Dermis microvascular lymphatic vessel endothelial cell (primary cell): Measurements from ENCODE around the gene CAP1. TPM values are rescaled to one million over a fixed set of nuclear protein-coding genes. Genes with fewer than 3 reads are reported as not detected.
A peak's percentile ranks its signal among the peaks of the same experiment; 100 is the strongest.
"Not testable (repeated sequence)": the region's sequence is repeated elsewhere in the genome, so short reads cannot be mapped to it uniquely, and the experiment has no call there.

Source experiments
- DNase-seq, 2 donors: peaks; one replicate each; pipeline versions ENCODE4 v3.0.0 to v3.0.0-alpha.2; 2010; ENCODE audit warnings: low read depth in 2 of 2
- total RNA-seq: library from RNA; depleted of rRNA; stranded (reverse); fragments of >200 nt; gene quantifications from 2 replicates; pipeline ENCODE4 v1.2.1, GENCODE V29; 2014

CAP1 gene
- total RNA-seq, 1 donor from 2014 or later, result 408 TPM

DNA sequence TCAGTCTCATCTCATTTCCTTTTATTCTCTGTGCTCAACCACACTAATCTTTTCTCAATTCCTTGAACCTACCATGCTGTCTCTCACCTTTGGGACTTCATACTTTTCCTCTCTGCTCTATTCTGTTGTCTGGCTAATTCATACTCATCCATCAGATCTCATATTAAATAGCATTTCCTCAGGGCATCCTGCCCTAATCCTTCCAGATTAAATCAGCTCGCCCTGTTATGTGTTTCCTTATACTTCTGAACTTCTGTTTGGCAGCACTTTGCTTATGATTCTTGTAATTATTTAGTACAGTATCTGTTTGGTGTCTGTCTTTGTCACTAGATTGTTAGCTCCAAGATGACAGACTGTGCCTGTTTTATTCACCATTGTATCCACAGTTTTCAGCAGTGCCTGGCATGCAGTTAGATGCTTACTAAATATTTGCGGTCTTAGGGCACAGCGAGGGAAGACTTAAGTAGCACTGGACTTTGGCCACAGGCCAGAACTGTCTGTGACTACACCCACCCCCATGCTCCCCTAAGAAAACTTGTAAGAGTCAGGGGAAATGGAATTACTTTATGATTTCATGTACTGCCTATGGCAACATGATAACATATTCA, 9.9 kb upstream of the CAP1 start:
- no peak for DNase-seq

DNA sequence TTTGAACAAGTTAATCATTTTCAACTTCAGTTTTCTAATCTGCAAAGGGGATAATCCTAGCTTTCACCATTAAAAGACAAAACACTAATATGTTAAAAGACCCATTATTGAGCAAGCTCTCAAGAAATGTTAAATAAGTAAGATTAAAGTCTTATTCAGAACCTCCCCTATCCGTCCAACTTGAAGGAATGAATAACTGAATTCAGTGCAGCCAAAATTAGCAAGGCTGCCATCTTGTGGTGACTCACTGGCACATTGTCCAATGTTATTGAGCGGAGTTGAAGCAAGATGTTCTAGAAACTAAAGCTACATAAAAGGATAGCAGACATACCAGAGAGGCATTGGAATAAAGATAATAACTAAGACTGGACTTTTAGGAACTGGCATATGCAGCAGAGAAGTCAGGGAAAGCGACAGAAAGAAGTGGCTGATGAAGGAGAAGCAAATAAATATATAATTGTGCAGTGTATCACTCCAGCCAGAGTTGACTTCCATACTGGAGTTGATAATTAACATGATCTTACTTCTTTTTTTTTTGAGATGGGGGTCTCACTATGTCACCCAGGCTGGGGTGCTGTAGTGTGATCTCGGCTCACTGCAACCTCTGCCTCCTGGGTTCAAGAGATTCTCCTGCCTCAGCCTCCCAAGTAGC, 8.2 kb upstream of the CAP1 start:
- DNase-seq, result peak; percentile 36 to 67

DNA sequence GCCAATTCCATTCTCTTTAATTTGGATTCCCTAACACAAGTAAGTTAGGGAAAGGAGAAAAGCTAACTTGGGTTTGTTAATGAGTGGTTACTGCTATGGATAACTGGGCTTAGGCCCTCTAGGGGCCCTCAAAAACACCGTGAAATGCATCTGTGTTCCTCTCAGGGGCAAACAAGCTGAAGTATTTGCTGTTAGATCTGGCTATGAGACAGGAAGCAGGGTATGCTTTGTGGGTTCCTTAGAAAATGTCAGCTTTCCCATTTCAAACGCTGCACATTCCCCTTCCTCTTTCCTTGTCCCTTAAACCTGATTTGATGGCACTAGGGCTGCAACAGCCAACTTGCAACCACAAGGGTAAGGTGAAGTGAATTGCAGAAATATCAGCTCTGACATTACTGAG, 5.7 kb upstream of the CAP1 start:
- no peak for DNase-seq

DNA sequence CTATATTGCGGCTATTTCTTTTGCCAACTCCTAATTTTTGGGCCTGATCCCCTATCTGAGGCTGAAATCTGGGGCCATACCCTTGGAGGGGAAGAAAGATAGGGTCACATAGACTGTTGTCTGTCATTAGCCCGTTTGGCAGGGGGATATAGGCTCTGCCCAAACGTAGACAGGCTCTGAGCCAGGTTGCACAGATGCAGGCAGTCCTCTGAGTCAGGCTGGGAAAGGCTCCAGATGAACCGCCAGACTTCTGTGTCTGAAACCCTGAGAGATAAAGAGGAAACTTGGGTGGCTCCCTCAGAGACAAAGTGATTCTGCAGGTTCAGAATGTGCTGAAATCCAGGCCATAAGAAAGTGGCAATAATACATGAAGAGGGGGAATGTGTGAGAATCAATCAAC, 4.0 kb upstream of the CAP1 start:
- peak in 1 of 2 donors; percentile 30 for DNase-seq

DNA sequence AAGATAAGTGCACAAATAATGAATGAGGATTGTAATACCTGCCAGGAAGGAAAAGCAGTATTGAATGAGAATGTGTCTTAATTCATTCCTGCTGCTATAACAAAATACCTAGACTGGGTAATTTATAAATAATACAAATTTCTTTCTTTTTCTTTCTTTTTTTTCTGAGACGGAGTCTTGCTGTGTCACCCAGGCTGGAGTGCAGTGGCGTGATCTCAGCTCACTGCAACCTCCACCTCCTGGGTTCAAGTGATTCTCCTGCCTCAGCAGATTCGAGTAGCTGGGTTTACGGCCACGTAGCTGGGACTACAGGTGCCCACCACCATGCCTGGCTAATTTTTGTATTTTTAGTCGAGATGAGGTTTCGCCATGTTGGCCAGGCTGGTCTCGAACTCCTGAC, 3.3 kb upstream of the CAP1 start:
- not testable (repeated sequence) for DNase-seq

DNA sequence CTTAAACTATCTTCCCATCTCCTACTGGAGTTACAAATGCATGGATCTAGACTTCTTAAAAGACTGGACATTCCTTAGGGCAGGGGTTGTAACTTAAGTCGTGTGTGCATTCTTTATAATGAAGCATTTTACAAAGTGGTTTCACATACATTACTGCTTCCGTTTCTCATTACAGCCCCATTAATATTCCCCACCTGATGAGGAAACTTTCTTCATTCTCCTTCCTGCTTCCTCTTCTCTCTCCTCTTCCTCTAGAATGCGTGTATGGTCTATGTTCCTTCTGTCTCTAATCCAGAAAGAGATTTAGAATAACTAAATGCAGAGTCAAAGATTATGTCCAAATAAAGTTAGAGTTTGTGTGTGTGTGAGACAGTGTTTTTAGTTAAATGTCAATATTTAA, 1.8 kb upstream of the CAP1 start:
- DNase-seq, result no peak

DNA sequence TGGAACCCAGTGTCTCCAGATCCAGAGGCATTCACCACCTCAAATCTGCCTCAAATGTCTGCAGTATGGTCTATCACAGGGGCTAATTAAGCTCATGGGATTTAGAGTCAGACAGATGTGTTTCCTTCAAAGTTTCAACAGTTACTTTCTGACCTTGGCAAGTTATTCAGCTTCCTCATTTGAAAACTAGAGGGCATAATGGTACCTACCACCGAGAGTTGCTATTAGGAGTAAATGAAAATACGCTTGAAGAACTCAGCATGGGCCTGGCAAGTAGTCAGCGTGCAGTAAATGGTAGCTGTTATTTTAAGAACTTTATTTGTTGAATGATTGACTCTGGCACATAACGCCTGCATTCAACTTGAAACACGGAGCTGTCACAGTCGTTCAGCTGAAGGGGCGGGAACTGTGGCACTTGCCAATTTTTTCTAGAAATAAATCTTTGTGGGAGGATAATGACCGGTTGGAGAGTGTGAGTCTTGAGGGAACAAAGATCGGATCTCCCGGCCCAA, 1.2 kb upstream of the CAP1 start:
- DNase-seq, result peak in 1 of 2 donors; percentile 70

DNA sequence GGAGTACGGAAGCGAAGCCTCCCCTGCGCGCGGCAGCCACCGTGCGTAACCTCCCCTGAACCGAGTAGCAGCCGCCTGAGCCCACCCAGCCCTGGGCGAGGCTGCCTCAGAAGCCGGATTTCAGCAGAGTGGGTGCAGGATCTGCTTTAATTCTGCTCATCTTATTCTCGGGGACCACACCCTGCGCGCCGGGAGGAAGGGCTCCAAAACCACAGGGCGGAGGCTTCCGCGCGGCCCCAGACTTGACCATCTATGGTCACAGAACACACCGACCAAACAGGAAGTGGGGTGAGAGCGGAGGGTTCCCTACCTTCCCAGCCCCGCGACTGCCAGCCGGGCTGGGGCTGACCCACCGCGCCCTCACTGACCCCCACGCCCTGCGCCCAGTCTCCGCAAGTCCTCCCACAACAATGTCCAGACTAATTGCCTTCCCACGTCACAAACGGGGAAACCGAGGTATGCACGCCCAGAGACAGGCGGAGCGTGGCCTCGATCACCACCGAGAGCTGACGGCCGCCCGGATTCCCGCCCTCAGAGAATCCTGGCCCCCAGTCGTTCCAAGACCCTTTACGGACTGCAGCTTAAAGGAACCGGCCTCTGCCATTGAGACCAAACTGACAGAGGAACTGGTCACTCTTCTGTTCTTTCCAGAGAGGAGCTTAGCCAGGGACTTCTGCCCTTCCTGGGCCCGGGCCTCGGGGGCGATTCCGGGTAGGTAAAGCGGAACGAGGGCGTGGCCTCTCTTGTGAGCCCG, 595 bp upstream of the CAP1 start:
- peak in 1 of 2 donors; percentile 49 for DNase-seq

DNA sequence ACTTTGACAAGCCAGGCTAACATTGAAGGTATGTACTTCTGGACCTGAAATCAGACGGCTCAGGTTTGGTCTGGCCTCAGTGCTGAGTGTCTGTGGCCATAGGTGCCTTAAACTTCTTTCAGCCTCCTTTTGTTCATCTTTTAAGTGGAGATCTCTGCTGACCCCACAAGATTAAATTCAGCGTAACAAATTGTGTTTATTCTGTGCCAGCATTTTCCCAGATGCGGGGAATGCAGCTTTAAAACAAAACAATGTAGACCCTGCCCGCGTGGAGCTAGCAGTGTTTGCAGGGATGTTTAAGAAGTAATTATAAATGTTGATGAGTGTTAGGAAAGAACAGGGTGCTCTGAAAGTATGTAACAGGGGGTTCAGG, 923 bp downstream of the CAP1 start:
- no peak for DNase-seq

DNA sequence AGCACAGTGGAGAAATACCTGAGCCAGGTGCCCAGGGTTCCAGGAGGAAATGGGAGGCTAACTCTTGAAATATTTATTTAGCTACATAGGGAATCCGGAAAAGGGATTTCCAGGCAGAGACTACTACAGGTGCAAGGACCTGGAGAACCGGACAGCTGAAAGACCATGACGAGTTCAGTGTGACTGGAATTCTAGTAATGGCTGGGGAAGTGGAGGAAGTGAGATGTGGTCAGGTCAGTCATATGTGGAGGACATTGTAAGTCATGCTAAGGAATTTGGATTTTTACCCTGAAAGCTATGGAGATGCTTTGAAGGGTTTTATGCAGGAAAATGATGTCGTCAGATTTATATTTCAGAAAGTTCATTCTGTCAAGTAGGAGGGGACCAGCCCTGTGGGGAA, 1.8 kb downstream of the CAP1 start:
- peak in 1 of 2 donors; percentile 31 for DNase-seq

DNA sequence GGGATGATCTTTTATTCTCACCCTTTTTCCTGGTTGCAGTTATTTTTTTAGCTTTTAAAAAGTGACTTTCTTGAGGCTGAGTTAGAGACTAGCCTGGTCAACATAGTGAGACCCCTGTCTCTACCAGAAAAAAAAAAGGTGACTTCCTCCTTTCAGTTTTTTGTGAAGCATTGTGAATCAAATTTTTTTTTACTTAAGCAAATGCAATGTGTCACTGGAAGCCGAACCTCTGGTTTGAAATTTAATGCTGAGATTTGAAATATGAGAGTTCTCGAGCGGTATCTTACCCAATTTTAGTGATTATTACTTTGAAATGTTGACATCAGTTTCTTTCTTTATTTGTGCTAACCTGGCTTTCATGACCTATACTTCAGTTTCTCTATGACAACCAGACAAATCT, 3.6 kb downstream of the CAP1 start:
- no peak for DNase-seq

DNA sequence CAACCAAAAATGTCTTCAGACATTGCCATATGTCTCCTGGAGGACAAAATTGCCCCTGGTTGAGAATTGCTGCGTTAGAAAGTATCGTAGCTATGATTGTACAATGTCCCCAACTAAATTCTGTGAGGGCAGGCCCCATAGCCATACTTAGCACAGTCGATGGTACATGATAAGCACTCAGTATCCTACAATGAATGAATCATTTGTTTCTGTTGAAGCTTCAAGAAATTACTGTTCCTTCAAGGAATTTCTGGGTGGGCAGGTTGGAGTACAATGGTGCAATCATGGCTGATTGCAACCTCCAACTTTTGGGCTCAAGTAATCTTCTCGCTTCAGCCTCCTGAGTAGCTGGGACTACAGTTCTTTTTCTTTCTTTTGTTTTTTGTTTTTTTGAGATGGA, 4.7 kb downstream of the CAP1 start:
- no peak for DNase-seq

DNA sequence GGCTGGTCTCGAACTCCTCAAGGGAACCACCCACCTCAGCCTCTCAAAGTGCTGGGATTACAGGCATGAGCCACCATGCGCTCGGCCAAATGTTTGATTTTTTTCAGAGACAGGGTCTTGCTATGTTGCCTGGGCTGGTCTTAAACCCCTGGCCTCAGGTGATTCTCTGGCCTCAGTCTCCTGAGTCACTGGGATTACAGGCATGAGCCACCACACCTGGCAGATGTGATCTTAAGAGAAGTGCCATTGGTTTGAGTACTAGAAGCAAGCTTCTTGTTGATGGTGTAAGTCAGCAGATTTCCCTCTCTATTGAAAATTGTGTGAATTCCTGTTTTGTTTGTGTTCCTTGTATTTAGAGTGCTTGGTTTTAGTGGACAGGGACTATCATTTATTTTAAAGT, 5.2 kb downstream of the CAP1 start:
- DNase-seq, result no peak

DNA sequence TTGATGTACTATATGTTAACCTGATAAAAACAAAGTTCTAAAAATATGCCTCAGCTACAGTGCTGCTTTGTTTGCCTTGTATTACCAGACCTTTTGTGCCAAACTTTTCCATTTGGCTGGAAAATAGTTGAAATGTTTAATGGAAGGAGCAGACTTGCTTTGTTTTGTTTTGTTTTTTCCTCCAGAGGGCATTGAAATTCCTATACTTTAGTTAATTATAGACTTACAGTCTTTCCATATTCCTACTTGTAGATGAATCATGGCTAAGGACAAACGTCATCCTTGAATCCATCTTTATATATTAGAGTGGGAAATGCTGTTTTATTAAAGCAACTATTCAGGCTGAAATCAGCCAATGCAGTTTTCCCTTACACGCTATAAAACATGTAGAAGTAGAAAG, 6.7 kb downstream of the CAP1 start:
- DNase-seq, result peak in 1 of 2 donors; percentile 40

DNA sequence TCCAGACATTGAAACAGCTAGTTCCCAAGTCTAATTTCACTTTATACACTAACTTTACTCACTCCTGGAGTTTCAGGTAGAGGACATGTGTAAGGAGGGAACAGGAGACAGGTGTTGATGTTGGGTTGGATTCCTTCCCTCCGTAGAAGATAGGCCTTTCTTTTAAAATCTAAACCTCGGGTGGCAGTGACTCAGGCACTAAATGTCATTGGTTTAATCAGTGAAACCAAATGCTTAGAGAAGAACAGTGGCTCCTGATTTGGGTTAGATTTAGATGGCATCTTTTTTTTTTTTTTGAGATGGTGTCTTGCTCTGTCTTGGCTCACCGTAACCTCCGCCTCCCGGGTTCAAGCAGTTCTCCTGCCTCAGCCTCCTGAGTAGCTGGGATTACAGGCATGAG, 7.2 kb downstream of the CAP1 start:
- DNase-seq, result no peak

DNA sequence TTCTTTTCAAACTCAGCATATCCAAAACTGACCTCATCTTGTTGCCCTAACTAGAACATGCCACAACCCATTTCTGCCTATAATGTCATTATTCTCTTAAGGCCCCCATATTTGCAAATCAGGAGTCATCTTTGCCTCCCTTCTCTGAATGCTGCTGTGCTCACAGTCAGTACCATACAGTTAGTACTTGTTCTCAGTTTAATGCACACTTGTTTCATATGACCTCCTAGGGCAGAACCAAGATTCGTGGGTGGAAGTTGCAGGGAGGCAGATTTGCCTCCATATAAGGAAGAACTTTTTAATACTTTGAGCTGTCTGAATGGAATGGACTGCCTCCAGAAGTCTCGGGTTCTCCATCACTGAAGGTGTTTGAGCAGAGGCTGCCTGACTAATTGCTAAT, 9.2 kb downstream of the CAP1 start:
- DNase-seq, result no peak

DNA sequence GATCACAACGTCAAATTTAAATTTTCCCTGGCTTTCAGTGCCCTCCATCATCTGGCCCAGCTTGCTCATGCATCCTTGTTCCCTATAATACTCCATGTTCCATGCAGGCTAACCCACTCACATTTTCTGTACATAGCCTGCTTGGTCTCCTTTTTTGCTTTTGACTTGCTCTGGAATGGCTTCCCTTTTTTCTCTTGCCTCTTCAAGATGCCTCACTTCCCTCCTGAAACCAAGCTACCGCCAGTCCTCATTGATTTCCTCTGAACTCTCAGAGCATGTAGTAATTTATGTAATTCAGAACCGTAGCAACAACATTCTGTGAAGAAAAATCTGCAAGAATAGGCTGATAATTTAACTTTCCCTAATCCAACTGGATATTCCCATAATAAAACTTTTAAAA, 10.3 kb downstream of the CAP1 start:
- no peak for DNase-seq

DNA sequence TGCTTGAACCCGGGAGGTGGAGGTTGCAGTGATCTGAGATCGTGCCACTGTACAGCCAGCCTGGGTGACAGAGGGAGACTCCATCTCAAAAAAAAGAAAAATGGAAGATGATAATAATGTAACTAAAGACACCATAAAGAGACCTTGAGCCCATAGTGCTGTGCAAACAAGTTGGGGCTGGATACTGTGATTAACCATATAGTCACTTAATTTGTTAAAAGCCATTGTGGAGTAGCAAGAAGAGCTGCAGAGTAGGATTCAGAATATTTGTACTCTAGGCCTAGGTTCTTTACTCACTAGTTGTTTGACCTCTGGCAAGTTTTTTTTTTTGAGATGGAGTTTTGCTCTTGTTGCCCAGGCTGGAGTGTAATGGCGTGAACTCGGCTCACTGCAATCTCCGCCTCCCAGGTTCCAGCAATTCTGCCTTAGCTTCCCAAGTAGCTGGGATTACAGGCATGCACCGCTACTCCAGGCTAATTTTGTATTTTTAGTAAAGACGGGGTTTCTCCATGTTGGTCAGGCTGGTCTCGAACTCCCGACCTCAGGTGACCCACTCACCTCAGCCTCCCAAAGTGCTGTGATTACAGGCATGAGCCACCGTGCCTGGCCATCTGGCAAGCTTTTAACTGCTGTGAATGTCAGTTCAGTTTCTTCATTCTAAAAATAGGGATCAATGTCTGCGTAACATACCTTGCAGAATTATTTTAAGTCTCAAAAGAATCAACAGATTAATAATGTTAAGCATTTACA, 12.8 kb downstream of the CAP1 start:
- DNase-seq, result no peak

DNA sequence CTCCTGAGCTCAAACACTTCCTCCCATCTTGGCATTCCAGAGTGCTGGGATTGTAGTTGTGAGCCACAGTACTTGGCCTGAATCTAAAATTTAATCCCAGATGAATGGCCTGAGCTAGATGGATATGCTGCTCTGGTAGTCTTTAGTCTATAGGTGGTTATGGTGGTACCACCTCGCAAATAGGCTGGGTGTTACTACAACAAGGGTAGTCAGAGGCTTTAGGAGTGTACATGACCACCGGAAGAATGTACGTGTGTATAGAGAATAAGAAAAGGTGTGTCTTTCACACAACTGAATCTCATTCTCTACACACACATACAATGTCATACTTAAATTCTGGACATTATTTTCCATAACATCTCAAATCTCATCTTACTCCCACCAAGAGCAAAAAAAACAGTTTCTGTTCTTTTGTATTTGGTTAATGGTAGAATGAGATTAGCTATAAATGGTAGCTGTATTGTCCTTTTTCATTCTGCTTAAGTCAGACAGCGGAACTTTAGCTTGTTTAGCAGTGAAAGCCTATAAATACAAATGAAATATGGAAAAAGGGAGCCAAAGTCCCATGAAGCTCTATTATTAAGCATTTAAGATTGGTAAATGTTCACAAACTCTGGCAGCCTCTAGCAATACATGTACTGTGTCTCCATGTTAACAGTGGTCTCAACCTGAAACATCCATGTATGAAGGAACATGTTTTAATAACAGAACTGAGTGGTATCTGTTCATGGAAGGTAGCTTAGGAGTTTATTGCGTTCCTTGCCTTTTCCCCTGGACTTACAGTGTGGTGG, 16.2 kb downstream of the CAP1 start:
- DNase-seq, result no peak

DNA sequence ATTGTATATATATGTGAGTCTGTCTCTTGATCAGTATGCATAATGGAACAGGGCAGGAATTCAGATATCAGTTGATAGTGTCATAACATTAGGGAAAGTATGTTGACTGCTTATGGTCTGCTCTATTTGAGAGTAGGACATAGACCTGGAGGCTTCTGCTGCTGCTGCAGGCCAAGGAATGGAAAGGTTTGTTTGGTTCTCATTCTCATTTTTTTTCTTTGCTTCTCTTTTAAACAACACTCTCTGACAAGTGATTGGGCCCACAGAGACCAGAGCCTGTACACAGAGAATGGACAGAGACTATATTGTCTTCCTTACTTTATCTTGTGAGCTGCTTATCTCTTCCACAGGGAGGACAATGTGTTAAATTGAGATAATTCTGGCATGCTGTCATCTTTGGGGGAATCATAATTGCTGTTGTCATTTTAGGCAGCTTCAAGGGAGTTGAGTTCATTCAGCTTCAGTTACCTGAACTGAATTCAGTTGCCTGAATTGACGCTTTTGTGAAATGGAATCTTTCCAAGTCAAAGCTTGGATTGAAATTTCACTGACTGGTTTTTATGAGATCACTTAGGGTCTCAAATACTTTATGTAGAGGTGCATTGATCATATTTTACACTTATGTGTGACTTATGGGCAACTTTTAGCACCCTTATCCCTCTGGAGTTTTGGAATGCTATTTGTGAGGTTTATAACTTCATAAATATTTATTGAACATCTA, 16.9 kb downstream of the CAP1 start:
- peak in 1 of 2 donors; percentile 35 for DNase-seq

DNA sequence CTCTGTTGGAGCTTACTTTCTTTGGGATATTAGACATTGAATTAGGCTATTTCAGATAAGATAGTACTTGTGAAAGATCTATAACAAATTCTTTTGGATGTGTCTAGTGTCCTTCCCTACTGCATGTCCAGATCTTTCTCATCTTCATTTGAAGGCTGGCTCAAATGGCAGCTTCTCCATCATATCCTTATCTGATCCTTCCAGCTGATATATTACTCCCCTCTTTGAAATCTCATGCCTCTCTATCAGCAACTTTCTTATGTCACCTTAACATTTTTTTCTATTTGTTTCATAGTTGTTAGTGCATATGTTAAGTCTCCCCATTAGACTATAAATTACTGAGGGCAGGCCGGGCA, 17.5 kb downstream of the CAP1 start:
- no peak for DNase-seq
